ENCODE results near the gene PPP1R13B. TPM values are rescaled to one million over a fixed set of nuclear protein-coding genes. Genes with fewer than 3 reads are reported as not detected.

PPP1R13B gene
- polyA plus RNA-seq, 1 donor (not counting 4 experiments of a cell fraction or from before 2014, with no cell fraction given) = 7.7 TPM

DNA sequence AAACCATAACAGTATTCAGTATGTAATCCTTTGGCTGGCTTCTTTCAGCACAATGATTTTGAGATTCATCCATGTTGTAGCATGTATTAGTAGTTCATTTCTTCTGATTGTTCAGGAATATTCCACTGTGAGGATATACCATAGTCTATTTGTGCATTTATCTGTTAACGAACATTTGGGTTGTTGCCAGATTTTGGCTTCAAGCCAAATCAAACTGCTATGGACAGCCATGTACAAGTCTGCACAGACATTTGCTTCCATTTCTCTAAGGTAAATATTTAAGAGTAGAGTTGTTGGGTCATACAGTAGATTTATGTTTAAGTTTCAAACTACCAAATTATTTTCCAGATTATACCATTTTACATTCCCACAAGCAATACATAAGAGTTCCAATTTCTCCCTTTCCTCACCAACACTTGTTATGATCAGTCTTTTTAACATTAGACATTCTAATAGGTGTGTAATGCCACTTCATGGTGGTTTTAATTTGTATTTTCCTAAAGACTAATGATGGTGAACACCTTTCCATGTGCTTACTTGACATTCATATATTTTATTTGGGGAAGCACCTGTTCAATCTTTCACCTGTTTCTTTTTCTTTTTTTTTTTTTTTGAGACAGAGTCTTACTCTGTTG, 75.2 kb downstream of the PPP1R13B start:
- FAIRE-seq (peak; percentile 17), DNase-seq (ENCODE audit: low read depth, low spot score) (no peak)
- Histone ChIP-seq H2AFZ (ENCODE audit: control insufficient read depth, low read length) (no peak overlapping the region), H4K20me1 (ENCODE audit: control insufficient read depth, extremely low read depth, insufficient read depth, low read length) (no peaks in the 10 kb centered on the region), H3K9ac (ENCODE audit: control insufficient read depth, extremely low read depth, insufficient read depth, low read length) (no peak overlapping the region), H3K4me3 (ENCODE audit: control insufficient read depth in 2 of 3, extremely low read depth in 1 of 3, insufficient read depth in 2 of 3, low read depth in 1 of 3, low read length in 3 of 3) (no peak overlapping the region), H3K4me1 (ENCODE audit: control insufficient read depth, extremely low read depth, insufficient read depth, low read length) (no peaks in the 10 kb centered on the region), H3K27me3 (ENCODE audit: control insufficient read depth, extremely low read depth, insufficient read depth, low read length) (no peaks in the 10 kb centered on the region), H3K27ac (ENCODE audit: control insufficient read depth, insufficient read depth, low read length) (no peak overlapping the region), H3K79me2 (ENCODE audit: control insufficient read depth, insufficient read depth, low read length) (no peaks in the 10 kb centered on the region), H3K4me2 (ENCODE audit: control insufficient read depth, extremely low read depth, insufficient read depth, low read depth, low read length) (no peak overlapping the region), H3K9me3 (ENCODE audit: control insufficient read depth, low read depth, low read length) (no peaks in the 10 kb centered on the region), H3K9me1 (ENCODE audit: control insufficient read depth, extremely low read depth, insufficient read depth, low read length) (no peaks in the 10 kb centered on the region), H3K36me3 (ENCODE audit: control insufficient read depth in 2 of 2, extremely low read depth in 1 of 2, insufficient read depth in 2 of 2, low read length in 2 of 2) (no peaks in the 10 kb centered on the region)
- TF ChIP-seq, protein P1, sequence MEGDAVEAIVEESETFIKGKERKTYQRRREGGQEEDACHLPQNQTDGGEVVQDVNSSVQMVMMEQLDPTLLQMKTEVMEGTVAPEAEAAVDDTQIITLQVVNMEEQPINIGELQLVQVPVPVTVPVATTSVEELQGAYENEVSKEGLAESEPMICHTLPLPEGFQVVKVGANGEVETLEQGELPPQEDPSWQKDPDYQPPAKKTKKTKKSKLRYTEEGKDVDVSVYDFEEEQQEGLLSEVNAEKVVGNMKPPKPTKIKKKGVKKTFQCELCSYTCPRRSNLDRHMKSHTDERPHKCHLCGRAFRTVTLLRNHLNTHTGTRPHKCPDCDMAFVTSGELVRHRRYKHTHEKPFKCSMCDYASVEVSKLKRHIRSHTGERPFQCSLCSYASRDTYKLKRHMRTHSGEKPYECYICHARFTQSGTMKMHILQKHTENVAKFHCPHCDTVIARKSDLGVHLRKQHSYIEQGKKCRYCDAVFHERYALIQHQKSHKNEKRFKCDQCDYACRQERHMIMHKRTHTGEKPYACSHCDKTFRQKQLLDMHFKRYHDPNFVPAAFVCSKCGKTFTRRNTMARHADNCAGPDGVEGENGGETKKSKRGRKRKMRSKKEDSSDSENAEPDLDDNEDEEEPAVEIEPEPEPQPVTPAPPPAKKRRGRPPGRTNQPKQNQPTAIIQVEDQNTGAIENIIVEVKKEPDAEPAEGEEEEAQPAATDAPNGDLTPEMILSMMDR (optimal IDR thresholded peaks at IDR 0.05 in 1 of 3, IDR thresholded peaks at IDR 0.05 in 1 of 3, conservative IDR thresholded peaks at IDR 0.05 in 1 of 3; ENCODE audit: extremely low read depth in 1 of 3, insufficient read depth in 2 of 3, low read length in 3 of 3) = no peak
- no peak for TF ChIP-seq EZH2 (IDR thresholded peaks at IDR 0.05; ENCODE audit: low read length)
- dilution Hi-C loops (cut with MboI; ENCODE audit: extremely low pct_ligation_motif_present, low sequenced_read_pairs) = no loop called here

DNA sequence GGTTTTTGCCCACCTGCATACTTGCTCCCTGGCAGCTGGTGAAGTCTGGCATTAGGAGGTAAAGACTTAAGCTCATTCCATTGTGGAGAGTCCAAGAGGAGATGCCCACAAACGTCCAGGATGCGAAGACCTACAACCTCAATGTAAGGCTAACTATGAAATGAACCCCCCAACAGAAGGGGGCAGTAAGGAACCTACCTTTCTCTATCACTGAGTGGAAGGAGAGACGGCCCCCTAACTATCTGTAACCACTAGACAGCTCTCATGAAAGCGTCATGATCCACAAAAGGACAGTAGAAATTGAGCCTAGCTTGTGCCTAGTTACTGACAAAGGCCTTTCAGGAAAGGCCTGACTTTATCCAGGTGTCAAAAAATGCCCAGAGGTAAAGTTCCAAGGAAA, 76.5 kb downstream of the PPP1R13B start:
- DNase-seq (ENCODE audit: low read depth, low spot score) = no peak
- H3K9me1 ChIP-seq (ENCODE audit: control insufficient read depth, extremely low read depth, insufficient read depth, low read length) = no peaks in the 10 kb centered on the region
- dilution Hi-C loops (cut with MboI; ENCODE audit: extremely low pct_ligation_motif_present, low sequenced_read_pairs) = no loop called here
- TF ChIP-seq, protein P1 (optimal IDR thresholded peaks at IDR 0.05 in 1 of 3, IDR thresholded peaks at IDR 0.05 in 1 of 3, conservative IDR thresholded peaks at IDR 0.05 in 1 of 3; ENCODE audit: extremely low read depth in 1 of 3, insufficient read depth in 2 of 3, low read length in 3 of 3) = peak in 1 of 3 experiments; percentile 26
- TF ChIP-seq EZH2 (IDR thresholded peaks at IDR 0.05; ENCODE audit: low read length) = no peak
- H4K20me1 ChIP-seq (ENCODE audit: control insufficient read depth, extremely low read depth, insufficient read depth, low read length) = no peaks in the 10 kb centered on the region
- H3K27me3 ChIP-seq (ENCODE audit: control insufficient read depth, extremely low read depth, insufficient read depth, low read length) = no peaks in the 10 kb centered on the region
- no peak overlapping the region for H3K9ac ChIP-seq (ENCODE audit: control insufficient read depth, extremely low read depth, insufficient read depth, low read length)
- H3K79me2 ChIP-seq (ENCODE audit: control insufficient read depth, insufficient read depth, low read length) = no peaks in the 10 kb centered on the region
- H3K27ac ChIP-seq (ENCODE audit: control insufficient read depth, insufficient read depth, low read length) = no peak overlapping the region
- no peaks in the 10 kb centered on the region for H3K4me1 ChIP-seq (ENCODE audit: control insufficient read depth, extremely low read depth, insufficient read depth, low read length)
- peaks cover 0 to 2% of the 10 kb centered on the region in 2 experiments for H3K36me3 ChIP-seq (ENCODE audit: control insufficient read depth in 2 of 2, extremely low read depth in 1 of 2, insufficient read depth in 2 of 2, low read length in 2 of 2)
- H3K4me3 ChIP-seq (ENCODE audit: control insufficient read depth in 2 of 3, extremely low read depth in 1 of 3, insufficient read depth in 2 of 3, low read depth in 1 of 3, low read length in 3 of 3) = no peak overlapping the region
- H2AFZ ChIP-seq (ENCODE audit: control insufficient read depth, low read length) = no peak overlapping the region
- FAIRE-seq = no peak
- no peak overlapping the region for H3K4me2 ChIP-seq (ENCODE audit: control insufficient read depth, extremely low read depth, insufficient read depth, low read depth, low read length)
- no peaks in the 10 kb centered on the region for H3K9me3 ChIP-seq (ENCODE audit: control insufficient read depth, low read depth, low read length)
